Measurements from ENCODE around the gene BEAN1. TPM values are rescaled to one million over a fixed set of nuclear protein-coding genes. Genes with fewer than 3 reads are reported as not detected.

Gene BEAN1
- total RNA-seq, 1 donor from 2014 or later, result not detected

GRCh38 chr16:66516808-66517585 lies 89.9 kb downstream of the BEAN1 start:
- TF ChIP-seq CTCF (IDR thresholded peaks at IDR 0.05), result no peak
- no peaks in the 10 kb centered on the region for H3K36me3 ChIP-seq
- H3K27me3 ChIP-seq, result no peaks in the 10 kb centered on the region
- peak overlapping the region; percentile 20 to 36 for H3K4me3 ChIP-seq
- H3K27ac ChIP-seq, result peak overlapping the region; percentile 98 to 99
- intact Hi-C loops (cut with DNase I), result loop anchor here (1.0 to 2.0 kb wide), 3 partner anchors 14 to 33 kb away; partner anchors contain the start of gene TK2
- no peaks in the 10 kb centered on the region for H3K9me3 ChIP-seq
- DNase-seq (ENCODE audit: low spot score in 2 of 2), result peak; percentile 94 to 99
- H3K4me1 ChIP-seq, result peaks cover 26 to 63% of the 10 kb centered on the region in 2 donors

- H3K4me3 ChIP-seq, result no peak overlapping the region
Measured at GRCh38 chr16:66517586-66518263, 90.6 kb downstream of the BEAN1 start.

GRCh38 chr16:66519482-66520373 lies 92.6 kb downstream of the BEAN1 start:
- H3K27me3 ChIP-seq, result no peaks in the 10 kb centered on the region
- no peak for DNase-seq (ENCODE audit: low spot score in 2 of 2)
- TF ChIP-seq CTCF (IDR thresholded peaks at IDR 0.05), result no peak
- H3K9me3 ChIP-seq, result no peaks in the 10 kb centered on the region
- no peak overlapping the region for H3K4me3 ChIP-seq
- peaks cover 19 to 43% of the 10 kb centered on the region in 2 donors for H3K4me1 ChIP-seq
- intact Hi-C loops (cut with DNase I), result no loop called here
- H3K27ac ChIP-seq, result peak overlapping the region; percentile 98 to 99
- peaks cover 0 to 4% of the 10 kb centered on the region in 2 donors for H3K36me3 ChIP-seq

More at GRCh38 chr16:66517586-66518263, 90.6 kb downstream of the BEAN1 start:
- Histone ChIP-seq H3K27ac (peak overlapping the region; percentile 98 to 99), H3K36me3 (no peaks in the 10 kb centered on the region), H3K27me3 (no peaks in the 10 kb centered on the region), H3K4me1 (peaks cover 19 to 56% of the 10 kb centered on the region in 2 donors), H3K9me3 (no peaks in the 10 kb centered on the region)
- no peak for TF ChIP-seq CTCF (IDR thresholded peaks at IDR 0.05)
- DNase-seq (ENCODE audit: low spot score in 2 of 2), result no peak
- intact Hi-C loops (cut with DNase I), result loop anchor here (1.0 to 2.0 kb wide), 3 partner anchors 15 to 33 kb away; partner anchors contain the start of gene TK2

GRCh38 chr16:66520406-66521170 lies 93.5 kb downstream of the BEAN1 start:
- Histone ChIP-seq H3K36me3 (peaks cover 8% of the 10 kb centered on the region in 2 donors), H3K27me3 (no peaks in the 10 kb centered on the region), H3K27ac (peak overlapping the region; percentile 98 to 99), H3K9me3 (no peaks in the 10 kb centered on the region), H3K4me1 (peaks cover 17 to 38% of the 10 kb centered on the region in 2 donors), H3K4me3 (no peak overlapping the region)
- intact Hi-C loops (cut with DNase I), result no loop called here
- no peak for DNase-seq (ENCODE audit: low spot score in 2 of 2)
- TF ChIP-seq CTCF (IDR thresholded peaks at IDR 0.05), result no peak

Data from ascending aorta (tissue), 2 donors.